ENCODE results near the gene VANGL2. TPM values are rescaled to one million over a fixed set of nuclear protein-coding genes. Genes with fewer than 3 reads are reported as not detected.
A peak's percentile ranks its signal among the peaks of the same experiment; 100 is the strongest.

Gene VANGL2
- total RNA-seq, 1 donor from 2014 or later: 7.2 TPM

- DNase-seq (ENCODE audit: low read depth): no peak
- TF ChIP-seq, protein P1, sequence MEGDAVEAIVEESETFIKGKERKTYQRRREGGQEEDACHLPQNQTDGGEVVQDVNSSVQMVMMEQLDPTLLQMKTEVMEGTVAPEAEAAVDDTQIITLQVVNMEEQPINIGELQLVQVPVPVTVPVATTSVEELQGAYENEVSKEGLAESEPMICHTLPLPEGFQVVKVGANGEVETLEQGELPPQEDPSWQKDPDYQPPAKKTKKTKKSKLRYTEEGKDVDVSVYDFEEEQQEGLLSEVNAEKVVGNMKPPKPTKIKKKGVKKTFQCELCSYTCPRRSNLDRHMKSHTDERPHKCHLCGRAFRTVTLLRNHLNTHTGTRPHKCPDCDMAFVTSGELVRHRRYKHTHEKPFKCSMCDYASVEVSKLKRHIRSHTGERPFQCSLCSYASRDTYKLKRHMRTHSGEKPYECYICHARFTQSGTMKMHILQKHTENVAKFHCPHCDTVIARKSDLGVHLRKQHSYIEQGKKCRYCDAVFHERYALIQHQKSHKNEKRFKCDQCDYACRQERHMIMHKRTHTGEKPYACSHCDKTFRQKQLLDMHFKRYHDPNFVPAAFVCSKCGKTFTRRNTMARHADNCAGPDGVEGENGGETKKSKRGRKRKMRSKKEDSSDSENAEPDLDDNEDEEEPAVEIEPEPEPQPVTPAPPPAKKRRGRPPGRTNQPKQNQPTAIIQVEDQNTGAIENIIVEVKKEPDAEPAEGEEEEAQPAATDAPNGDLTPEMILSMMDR (conservative IDR thresholded peaks at IDR 0.05; ENCODE audit: low read depth, low read length): no peak
- no peak overlapping the region for H3K4me3 ChIP-seq (ENCODE audit: low read depth, low read length)
Measured at GRCh38 chr1:160427625-160428024, 27.3 kb downstream of the VANGL2 start.

- no peak overlapping the region for H3K4me3 ChIP-seq (ENCODE audit: low read depth, low read length)
- DNase-seq (ENCODE audit: low read depth): no peak
- TF ChIP-seq, protein P1 (conservative IDR thresholded peaks at IDR 0.05; ENCODE audit: low read depth, low read length): no peak
Measured at GRCh38 chr1:160428053-160428452, 27.7 kb downstream of the VANGL2 start.

DNA sequence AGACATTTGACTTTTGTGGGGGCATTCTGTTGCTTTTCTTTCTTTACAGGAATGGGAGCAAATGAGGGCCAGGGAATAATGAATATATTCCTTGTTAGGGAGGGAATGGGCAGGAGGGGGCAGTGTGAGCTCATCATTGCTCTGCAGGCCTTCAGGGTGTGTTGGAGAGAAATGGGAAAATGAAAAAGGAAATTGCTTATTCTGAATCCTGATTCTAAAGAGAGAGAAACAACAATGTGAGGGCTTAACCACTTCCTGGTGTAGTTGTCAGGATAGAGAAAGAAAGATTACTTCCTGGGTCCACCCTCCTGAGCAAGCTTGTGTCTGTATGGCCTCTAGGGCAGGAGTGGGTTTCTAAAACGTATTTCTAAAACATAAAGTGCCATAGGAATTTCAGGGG is 28.3 kb downstream of the VANGL2 start:
- no peak for DNase-seq (ENCODE audit: low read depth)
- TF ChIP-seq, protein P1 (conservative IDR thresholded peaks at IDR 0.05; ENCODE audit: low read depth, low read length): peak; percentile 87

GRCh38 chr1:160429125-160429561 is 28.8 kb downstream of the VANGL2 start:
- TF ChIP-seq, protein P1 (conservative IDR thresholded peaks at IDR 0.05; ENCODE audit: low read depth, low read length): no peak
- DNase-seq (ENCODE audit: low read depth): no peak
- no peak overlapping the region for H3K4me3 ChIP-seq (ENCODE audit: low read depth, low read length)

More for the DNA sequence above, 28.3 kb downstream of the VANGL2 start:
- H3K4me3 ChIP-seq (ENCODE audit: low read depth, low read length): no peak overlapping the region

DNA sequence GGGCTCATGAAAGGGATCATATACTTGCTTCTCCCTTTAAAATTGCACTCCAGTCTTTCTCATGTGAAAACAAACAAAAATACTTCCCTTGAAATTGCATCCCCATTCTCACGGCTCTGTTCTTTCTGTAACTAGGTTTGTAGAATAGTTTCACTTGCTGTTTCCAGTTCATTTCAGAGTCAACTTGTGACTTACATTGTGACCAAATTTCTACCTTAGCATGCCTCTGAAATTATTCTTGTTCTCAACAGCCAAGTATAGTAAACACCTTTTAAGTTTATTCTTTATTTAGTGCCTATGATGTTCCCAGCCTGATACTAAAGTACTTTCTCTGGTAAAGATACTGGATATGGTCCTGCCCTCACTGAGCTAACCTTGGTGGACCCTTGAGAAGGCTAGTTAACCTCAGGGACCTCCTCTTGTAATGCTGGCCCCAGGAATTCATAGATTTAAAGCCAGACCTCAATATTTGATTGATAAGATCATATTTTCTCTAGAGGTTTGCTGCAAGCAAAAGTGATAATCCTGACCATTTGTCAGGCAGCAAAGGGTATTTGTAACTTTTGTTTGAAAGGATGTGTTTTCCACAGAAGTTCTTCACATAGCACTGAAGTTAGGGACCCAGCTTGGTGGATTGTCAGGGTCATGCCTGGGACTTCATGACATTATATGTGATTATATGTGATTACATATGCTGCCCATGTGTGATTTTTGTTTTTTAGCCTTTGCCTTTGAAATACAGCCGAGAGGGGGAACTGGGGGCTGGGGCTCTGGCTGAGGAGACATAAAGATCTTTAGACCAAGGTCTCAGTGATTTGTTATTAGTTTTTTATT is 29.6 kb downstream of the VANGL2 start:
- no peak for DNase-seq (ENCODE audit: low read depth)
- TF ChIP-seq, protein P1 (conservative IDR thresholded peaks at IDR 0.05; ENCODE audit: low read depth, low read length): no peak

DNA sequence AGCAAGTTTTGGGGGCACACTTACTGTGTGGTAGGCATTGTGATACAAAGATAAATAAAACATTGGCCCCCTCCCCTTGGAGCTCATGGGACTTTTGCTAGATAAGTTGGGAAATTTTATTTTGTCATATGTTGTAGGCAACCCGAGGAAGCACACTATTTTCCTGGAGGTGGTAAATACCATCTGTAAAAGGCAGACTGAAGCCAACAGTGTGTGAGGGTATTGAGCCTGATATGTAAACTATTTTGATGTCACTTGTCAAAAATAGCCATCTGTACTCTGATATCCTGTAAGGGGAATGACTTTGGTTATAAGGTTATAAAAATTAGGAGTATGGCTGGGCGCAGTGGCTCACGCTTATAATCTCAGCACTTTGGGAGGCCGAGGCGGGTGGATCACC is 30.6 kb downstream of the VANGL2 start:
- H3K4me3 ChIP-seq (ENCODE audit: low read depth, low read length): no peak overlapping the region
- TF ChIP-seq, protein P1 (conservative IDR thresholded peaks at IDR 0.05; ENCODE audit: low read depth, low read length): no peak
- no peak for DNase-seq (ENCODE audit: low read depth)

More for the DNA sequence above, 29.6 kb downstream of the VANGL2 start:
- H3K4me3 ChIP-seq (ENCODE audit: low read depth, low read length): no peak overlapping the region

GRCh38 chr1:160431571-160431970 is 31.2 kb downstream of the VANGL2 start:
- no peak for DNase-seq (ENCODE audit: low read depth)
- H3K4me3 ChIP-seq (ENCODE audit: low read depth, low read length): no peak overlapping the region
- TF ChIP-seq, protein P1 (conservative IDR thresholded peaks at IDR 0.05; ENCODE audit: low read depth, low read length): no peak
